HT-29 (cell line): ENCODE data around the gene TAC4. TPM values are rescaled to one million over a fixed set of nuclear protein-coding genes. Genes with fewer than 3 reads are reported as not detected.

ENCODE experiments used
- DNase-seq: peaks from one replicate; pipeline ENCODE4 v3.0.0-alpha.2; 2015; ENCODE audit warnings: low spot score
- total RNA-seq: library from RNA; depleted of rRNA; stranded (reverse); fragments of >200 nt; shearing (Covaris generic); gene quantifications from 2 replicates; pipeline ENCODE4 v1.2.3, GENCODE V29; 2014; rRNA removed

Gene TAC4
- total RNA-seq, 1 experiment from 2014 or later, result not detected

GRCh38 chr17:49814781-49815529 is 32.9 kb downstream of the TAC4 start:
- no peak for DNase-seq

GRCh38 chr17:49809056-49809455 is 38.8 kb downstream of the TAC4 start:
- no peak for DNase-seq

- DNase-seq, result no peak
These were observed 49.1 kb downstream of the TAC4 start for GRCh38 chr17:49798738-49799137.

GRCh38 chr17:49798182-49798581 is 49.7 kb downstream of the TAC4 start:
- DNase-seq, result no peak

- no peak for DNase-seq
These were observed 52.5 kb downstream of the TAC4 start for GRCh38 chr17:49795372-49795771.

GRCh38 chr17:49793309-49793708 is 54.6 kb downstream of the TAC4 start:
- no peak for DNase-seq

- no peak for DNase-seq
These were observed 58.7 kb downstream of the TAC4 start for GRCh38 chr17:49789243-49789578.

- DNase-seq, result peak; percentile 98
These were observed 59.2 kb downstream of the TAC4 start, which contains the start of gene KAT7 for GRCh38 chr17:49788478-49789242. KAT7 (plus strand) TSS chr17:49788681; CDS start chr17:49788835, 154 bp downstream.

Other genes with a start within 250 kb of the TAC4 start
- 37.4 and 60.5 TPM in 2 replicates for gene SPOP, start 170.0 kb downstream of the TAC4 start, total RNA-seq
- 64.0 and 73.7 TPM in 2 replicates for gene SLC35B1, start 140.1 kb downstream of the TAC4 start, total RNA-seq
- 4.4 and 5.2 TPM in 2 replicates for gene FAM117A, start 83.9 kb downstream of the TAC4 start, total RNA-seq
- 23.0 and 25.4 TPM in 2 replicates for gene KAT7, start 59.4 kb downstream of the TAC4 start, total RNA-seq
- 0.51 and 1.1 TPM in 2 replicates for gene DLX4, start 121.1 kb upstream of the TAC4 start, total RNA-seq
- not detected in 2 replicates for gene DLX3, start 147.2 kb upstream of the TAC4 start, total RNA-seq
- gene ITGA3, start 208.0 kb upstream of the TAC4 start, total RNA-seq, result 218 and 237 TPM in 2 replicates
- 31.3 and 31.9 TPM in 2 replicates for gene PDK2, start 247.3 kb upstream of the TAC4 start, total RNA-seq